Stimulated activated naive CD4-positive, alpha-beta T cell treated with Interleukin-2 at 50 U/mL for 16 hours (primary cell): ENCODE measurements around the gene CENPP.

Source experiments
- DNase-seq: peaks from one replicate; lab custom pipeline; 2025; lab: John Stamatoyannopoulos, UW

The CENPP gene

DNA sequence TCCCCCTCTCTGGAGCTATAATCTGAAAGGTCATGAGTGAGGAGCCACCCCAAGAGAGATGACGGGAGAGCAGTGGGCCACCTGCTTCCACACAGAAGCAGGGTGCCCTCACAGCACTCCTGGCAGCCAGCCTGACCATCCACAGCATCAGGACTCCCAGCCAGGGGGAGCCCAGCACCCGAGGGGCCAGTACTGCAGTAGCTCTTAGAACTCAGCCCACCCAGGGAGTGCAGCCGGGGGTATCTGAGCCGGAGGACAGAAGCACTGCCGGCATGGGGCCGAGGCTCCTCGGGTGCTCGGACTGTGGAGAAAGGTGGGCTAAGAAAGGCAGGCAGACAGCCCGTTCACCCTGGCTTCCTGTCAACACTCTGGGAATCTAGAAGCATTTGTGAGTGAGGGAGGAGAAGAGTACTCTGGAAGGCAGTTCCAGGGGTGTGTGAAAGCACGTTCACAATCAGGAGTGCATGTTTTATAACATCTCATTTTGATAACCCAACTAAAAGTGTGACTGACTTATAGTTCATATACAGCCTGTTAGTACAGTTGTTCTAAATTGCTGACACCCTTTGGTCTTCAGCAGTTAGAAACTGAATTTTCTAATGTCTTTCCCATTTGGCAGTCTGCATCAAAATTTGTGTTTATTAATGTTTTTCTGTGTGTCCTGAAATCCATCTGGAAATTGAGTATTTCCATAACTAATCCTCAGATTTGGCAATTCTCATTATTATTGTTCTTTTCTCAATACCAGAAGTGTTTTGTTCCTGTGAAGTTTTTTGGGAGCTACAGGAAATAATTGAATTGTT is 182.5 kb downstream of the CENPP start:
- DNase-seq = no peak

DNA sequence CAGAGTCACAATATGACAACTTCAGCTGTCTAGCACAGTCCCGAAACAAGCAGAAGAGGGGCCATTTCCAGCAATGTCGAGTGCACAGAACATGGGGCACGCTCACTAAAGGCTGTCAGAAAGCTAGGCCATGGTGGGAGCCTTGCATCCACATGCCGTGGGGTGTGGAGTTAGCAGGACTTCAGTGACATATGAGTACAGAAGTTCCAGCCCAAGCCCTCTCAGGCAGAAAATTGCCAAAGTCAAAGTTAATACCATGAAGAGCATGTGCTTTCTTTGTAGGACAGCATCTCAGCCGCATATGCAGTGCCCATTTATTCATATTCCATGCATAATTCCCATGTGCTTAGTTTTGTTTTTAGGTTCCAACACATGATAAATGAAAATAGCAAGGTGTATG is 183.3 kb downstream of the CENPP start:
- DNase-seq = no peak

DNA sequence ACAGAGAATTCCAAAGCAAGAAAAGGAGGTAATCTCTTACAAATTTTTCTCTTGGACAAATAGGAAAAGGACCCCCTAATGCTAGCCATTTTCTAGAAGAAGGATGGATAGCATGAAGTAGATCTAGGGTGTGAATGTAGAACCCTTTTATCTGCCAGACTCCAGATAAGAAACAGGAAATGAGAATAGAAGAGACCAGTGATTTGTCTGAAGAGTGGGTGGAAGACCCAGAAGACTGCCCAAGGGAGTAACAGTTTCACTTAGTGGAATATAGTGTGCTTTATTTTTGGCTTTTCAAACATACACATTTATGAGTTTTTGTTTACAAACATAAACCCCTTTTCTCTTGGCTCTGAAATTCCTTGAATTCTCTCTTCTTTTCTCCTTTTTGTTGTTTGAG is 185.0 kb downstream of the CENPP start:
- no peak for DNase-seq

DNA sequence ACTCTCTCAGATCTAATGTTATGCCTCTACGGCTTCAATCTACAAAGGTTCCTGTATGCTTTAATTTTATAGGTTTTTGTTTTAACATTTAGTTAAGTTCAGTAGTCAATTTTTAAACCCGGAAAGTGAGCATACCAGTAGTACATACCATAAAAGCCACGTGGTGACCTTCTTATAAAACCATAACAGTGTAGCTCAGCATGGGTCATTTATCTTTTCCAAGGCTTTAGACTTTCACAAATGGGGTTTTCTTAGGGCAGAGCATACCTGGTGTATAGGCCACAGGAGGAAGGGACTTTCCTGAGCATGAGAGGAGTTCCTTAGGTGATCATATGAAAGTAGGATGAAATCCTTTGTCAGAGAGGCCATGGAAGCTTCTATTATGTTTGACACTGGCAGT is 186.9 kb downstream of the CENPP start:
- DNase-seq = no peak

DNA sequence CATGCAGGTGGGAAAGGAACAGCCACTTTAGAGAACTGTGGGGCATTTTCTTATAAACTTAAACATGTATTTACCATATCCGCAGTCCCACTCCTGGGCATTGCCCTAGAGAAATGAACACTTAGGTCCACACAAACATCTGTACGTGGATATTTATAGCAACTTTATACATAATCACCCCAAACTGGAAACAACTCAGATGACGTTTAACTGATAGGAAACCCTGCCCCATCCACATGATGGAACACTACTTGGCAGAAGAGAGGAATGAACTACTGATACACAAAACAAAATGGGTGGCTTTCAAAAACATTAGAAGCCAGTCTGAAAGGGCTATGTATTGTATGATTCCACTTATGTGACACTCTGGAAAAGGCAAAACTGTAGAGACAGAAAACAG is 187.6 kb downstream of the CENPP start:
- DNase-seq = no peak

DNA sequence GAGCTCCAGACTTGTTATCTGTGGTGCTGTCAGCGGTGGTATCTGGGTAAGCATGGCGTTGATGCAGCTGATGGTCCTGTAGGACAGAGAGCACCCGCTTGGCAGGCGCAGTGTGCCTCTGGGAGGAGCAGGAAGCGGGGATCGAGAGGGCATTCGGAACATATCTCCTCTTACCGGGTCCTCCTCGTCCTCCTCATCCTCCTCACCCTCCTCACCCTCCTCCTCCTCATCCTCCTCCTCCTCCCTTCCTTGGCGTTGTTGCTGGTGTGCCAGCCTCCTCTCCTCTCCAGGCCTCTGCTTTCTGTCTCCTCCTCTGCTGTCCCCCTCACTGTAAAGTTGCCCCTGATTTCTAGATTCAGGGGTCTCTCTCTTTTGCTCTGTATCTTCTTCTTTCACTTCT is 188.9 kb downstream of the CENPP start:
- DNase-seq = no peak

DNA sequence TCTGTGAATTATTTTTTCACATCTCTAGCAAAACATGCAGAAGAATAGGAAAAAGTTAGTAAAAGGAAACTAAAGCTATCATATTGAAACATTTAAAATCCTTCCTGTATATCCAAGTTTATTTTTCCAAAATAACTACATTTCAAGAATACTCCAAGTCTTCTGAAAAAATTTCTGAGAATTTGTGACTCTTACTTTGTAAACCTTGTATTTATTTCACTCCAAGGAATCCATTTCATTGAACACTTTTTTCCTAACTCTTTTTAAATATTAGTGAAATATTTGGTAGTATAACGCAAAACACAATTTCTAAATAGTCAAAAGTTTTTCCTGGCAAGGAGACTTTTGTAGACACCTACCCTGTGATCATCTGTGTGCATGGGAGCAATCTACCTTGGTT is 190.8 kb downstream of the CENPP start:
- no peak for DNase-seq

DNA sequence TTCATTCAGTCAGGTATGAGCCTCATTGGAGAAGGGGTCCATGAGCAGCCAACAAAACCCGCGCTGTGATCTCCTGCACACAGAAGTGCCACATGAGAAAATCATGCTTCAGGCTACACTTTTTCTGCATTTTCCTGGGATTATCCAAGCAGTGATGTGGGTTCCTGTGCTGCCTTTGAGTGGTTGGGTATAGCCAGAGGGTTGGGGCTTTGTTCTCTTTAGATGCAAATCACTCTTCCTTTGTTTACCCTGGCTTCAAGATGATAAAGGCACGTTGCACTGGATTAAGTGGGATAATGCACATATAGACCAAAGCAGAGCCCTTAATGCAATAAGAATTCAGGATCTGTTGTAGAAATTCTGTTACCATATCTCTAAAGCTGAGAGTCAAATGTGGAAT is 191.3 kb downstream of the CENPP start:
- no peak for DNase-seq

DNA sequence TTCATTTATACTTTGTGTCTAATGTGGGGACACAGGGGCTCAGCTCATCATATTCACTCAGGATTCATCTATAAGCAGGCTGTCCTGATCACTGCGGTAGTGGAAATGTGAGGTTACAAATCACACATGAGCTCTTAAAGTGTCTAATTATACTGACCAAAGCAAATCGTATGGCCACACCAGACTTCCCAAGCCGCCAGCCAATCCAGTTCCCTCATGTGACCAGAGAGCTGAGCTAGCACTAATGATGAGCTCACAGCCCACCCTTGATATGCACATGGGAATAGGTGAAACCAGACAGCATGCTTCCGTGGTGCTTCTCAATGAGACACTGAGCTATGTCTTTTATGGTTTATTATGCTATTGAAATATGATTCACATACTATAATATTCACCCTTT is 192.4 kb downstream of the CENPP start:
- DNase-seq = no peak

DNA sequence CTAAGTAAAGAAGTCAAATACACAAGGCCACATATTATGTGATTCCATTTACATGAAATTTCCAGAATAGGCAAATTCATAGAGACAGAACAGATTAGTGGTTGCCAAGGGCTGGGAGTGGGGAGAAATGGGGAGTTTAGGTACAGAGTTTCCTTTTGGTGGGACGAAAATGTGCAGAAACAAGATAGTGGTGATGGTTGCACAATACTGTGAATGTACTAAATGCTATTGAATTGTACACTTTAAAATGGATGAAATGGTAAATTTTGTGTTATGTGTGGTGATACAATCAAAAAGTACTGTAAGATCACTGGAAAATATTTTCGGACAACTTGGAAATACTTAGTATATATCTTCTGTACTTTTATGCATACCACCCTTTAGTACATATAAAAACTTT is 195.1 kb downstream of the CENPP start:
- DNase-seq = no peak

DNA sequence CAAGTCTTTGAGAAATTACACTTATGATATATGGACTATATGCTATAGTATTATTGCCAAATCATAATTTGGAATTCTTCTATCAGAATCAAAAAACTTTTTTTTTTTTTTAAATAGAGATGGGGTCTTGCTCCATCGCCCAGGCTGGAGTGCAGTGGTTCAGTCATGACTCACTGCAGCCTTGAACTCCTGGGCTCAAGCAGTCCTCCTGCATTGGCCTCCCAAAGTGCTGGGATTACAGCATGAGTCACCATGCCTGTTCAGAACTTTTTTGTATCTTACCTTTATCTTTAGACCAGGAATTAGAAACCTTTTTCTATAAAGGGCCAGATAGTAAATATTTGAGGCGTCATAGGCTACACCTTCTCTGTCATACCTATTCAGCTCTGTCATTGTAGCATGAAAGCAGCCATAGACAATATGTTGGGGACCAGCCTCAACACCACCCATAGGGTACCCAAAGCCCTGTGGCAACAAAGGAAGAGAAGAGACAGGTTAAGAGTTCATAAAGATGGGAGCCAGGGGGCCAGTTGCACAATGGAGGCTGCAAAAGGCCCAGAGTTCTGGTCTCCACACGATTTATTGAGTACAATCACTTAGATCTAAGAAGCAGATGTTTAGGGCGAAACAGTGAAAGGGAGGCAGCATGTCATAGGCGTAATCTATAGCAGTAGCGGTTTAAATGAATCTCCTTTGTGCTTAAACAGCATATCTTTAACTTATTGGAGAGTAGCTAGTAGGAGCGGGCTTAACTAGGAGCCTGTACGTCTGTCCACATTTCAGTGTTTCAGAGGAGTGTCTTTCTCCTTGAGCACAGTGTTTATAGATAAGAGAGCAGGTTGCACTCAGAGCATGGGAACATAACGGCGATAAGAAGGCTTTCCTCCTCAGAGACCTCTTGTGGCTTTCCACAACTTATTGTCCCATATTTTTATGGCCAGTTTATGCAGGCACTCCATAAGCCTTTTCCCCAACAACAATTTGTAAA is 197.5 kb downstream of the CENPP start:
- DNase-seq = no peak

DNA sequence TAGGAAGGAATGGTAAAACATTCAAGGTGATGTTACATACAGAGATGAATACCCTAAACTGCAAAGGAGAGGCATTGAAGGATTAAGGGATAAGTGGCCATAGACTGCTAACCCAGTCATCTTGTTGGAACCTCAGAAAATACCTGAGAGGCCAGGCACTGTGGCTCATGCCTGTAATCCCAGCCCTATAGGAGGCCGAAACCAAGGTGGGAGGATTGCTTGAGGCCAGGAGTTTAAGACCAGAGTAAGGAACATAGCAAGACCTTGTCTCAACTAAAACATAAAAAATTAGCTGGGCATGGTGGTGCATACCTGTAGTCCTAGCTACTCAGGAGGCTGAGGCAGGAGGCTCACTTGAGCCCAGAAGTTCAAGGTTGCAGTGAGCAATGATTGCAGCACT is 199.1 kb downstream of the CENPP start:
- DNase-seq = no peak

DNA sequence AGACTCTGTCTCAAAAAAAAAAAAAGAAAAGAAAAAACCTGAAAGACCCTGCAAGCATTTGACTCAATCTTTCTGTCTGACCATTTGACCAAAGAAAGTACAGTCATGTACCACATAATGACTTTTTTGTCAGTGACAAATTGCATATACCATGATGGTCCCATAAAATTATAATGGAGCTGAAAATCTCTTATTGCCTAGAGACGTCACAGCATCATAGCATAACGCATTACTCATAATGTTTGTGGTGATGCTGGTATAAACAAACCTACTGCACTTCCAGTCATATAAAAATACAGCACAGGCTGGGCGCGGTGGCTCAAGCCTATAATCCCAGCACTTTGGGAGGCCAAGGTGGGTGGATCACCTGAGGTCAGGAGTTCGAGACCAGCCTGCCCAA is 199.6 kb downstream of the CENPP start:
- DNase-seq = no peak

DNA sequence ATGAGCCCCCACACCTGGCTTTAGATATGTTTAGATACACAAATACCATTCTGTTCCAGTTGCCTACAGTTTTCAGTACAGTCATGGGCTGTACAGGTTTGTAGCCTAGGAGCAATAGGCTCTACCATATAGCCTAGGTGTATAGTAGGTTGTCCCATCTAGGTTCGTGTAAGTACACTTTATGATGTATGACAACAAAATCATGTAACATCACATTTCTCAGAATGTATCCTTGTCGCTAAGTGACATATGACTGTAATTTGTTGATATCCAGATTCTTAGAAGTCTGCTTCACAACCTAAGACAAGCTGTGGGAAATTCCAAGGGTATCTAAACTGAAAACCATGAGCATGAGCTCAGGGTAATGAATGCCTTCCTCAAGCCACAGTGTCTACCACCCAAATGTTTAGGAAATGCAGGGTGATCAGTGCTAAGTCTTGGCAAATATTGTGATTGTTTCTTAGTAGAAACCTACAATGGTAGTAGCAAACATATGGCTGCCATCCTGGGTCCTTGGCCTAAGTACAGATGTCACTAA is 201.6 kb downstream of the CENPP start:
- no peak for DNase-seq

DNA sequence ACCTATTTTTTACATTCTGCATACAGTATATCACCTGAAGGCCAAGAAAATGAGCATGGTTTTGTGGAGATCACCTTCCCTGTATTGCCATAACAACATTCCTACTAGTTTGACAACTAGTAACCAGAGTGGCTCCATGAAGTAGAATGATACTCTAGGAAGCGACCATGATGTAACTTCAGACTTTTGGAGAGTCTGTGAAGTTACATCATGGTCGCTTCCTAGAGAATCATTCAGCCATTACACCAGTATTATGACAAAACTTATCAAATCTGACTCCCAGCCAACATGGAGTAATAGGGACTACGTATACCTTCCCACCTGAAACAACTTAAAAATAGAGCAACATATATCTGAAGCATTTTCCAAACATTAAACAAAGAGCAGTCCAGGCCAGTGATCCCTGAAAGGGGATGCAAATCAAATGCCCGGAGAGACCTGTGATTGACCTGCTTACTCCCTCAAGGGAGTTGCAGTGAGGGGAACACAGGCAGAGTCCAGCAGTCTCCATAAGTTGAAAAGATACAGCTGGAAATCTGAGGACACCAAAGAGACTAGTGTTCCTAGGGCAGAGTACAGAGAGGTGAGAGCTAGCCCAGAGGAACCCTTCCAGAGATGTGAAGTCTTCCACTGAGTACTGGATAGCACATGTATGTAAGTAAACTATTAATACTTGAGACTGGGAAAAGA is 202.2 kb downstream of the CENPP start:
- no peak for DNase-seq

DNA sequence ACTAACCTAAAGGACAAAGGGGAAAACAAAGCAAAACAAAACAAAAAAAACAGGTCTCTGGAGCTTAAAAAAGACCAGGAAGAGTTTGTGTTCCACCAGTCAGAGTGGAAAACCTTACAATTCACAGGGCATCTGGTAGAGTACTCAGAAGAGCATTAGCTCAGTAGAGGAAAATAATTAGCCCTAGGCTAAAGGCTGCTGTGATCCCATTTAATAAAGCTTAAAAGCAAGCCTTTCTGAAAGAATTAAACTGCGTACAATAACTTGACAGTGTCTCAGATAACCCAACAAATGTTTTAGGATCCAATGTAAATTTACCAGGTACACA is 202.7 kb downstream of the CENPP start:
- DNase-seq = no peak

DNA sequence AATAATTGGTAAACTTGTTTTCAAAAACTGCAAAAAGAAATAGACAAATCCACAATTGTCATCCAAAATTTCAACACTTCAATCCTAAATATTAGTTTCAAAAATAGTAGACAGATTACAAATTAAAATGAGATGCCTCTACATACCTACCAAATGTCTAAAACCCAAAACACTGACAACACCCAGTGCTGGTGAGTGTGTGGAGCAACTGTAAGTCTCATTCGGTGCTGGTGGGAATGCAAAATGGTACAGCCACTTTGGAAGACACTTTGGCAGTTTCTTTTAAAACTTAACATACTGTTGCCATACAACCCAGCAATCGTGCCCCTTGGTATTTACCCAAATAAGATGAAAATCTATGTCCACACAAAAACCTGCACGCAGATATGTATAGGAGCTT is 203.4 kb downstream of the CENPP start:
- no peak for DNase-seq

DNA sequence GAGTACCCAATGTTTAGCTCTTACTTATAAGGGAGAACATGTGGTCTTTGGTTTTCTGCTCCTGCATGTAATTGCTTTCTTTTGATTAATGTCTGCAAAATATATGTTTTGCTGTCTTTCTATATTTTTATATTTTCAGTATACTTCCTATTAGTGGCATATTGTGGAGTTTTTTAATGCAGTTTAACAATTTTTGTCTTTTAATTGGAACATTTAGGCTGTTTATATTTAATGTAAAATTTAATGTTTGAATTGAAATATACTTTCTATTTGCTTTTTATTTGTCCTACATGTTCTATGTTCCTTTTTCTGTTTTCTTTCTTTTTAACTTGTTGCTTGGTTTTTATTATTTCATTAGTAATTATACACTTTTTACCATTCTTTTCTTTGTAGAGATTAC is 205.1 kb downstream of the CENPP start:
- DNase-seq = no peak

DNA sequence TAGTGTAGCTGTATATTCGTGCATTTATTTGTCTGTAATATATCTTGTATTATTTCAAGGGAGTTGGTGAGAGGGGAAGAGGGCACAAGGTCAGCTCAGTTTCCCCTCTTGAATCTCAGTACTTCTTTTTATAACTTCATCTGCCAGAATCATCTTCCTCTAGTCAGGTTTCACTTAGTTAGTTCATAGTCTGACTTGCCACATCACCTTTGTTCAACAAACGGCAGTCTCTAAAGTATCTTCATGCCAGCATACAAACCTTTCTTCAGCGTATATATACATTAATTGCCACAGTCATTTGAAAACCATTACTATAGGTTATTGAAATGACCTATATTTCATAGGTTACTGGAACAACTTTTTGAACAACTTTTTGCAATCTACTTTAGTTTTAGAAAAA is 208.5 kb downstream of the CENPP start:
- no peak for DNase-seq

DNA sequence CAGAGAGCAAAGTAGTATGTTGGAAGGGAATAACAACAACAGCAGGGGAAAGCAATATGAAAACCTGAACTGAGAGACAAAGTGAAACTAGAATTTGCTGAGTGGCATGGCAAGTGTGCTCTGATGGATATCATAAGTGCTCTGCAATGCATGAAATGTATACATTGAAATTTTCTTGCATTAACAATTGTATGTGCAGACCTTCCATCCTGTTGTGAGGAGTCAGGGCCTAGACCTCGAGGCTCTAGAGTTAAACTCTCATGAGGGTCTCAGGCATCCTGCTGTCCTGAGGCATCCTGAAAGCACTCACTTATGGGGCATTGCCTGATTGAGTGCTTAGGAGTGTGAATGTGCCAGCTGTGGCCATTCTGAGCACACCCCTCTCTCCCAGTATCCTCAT is 208.9 kb downstream of the CENPP start:
- no peak for DNase-seq

DNA sequence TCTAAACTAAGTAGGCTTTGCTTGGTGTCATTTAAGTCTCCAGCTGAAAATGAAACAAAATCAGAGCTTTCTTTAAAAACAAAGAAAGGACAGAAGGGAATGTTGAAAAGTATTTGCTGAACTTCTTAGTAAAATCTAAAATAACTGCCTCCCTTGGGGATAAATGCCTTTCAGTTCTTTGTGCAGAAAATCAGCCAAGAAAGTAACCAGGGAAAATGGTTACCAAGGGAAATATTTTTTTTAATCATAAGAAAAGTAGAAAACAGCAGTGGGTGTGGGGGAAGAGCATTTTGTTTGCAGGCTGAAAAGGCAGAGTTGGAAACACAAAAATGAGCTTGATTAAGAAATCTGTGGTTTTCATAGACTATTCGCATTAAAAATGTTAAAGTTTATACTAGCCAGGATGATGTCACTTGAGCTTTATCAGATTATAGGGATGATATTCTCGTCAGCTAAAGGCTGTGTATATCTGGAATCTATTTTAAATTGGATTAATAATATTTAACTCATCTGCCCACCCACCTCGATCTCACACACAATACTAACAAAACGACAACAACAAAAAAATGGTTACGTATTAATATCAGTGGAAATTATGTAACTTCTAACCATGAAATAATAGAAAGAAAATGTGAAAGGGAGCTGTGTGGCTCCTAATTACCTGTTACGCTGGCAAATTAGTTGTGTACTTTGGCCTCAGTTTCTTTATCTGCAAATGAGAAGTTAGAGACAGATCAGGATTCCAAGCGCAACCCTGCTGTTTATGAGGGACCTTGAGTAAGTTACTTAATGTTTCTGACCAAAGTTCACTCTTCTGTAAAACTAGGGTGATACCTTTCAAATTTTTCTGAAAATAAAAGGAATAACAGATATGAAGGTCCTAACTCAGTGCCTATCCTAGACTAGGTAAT is 210.4 kb downstream of the CENPP start, which contains the start of gene ECM2:
TSS of gene ECM2 (minus strand) at position 51 of the 911 bp plus-strand sequence. CDS start 13,124 bp downstream, outside the sequence.
- no peak for DNase-seq
